ENCODE measurements around the gene MRPL4. TPM values are rescaled to one million over a fixed set of nuclear protein-coding genes. Genes with fewer than 3 reads are reported as not detected.

MRPL4 gene
- total and polyA plus RNA-seq, 10 of the 15 experiments (the other 5 are each of a cell fraction or from before 2014, with no cell fraction given), result 0.79 to 221 (median 112) TPM

GRCh38 chr19:10271543-10272086, 19.6 kb downstream of the MRPL4 start (continued):
- TF ChIP-seq JUNB (IDR thresholded peaks at IDR 0.05), result no peak
- TF ChIP-seq, protein P1, sequence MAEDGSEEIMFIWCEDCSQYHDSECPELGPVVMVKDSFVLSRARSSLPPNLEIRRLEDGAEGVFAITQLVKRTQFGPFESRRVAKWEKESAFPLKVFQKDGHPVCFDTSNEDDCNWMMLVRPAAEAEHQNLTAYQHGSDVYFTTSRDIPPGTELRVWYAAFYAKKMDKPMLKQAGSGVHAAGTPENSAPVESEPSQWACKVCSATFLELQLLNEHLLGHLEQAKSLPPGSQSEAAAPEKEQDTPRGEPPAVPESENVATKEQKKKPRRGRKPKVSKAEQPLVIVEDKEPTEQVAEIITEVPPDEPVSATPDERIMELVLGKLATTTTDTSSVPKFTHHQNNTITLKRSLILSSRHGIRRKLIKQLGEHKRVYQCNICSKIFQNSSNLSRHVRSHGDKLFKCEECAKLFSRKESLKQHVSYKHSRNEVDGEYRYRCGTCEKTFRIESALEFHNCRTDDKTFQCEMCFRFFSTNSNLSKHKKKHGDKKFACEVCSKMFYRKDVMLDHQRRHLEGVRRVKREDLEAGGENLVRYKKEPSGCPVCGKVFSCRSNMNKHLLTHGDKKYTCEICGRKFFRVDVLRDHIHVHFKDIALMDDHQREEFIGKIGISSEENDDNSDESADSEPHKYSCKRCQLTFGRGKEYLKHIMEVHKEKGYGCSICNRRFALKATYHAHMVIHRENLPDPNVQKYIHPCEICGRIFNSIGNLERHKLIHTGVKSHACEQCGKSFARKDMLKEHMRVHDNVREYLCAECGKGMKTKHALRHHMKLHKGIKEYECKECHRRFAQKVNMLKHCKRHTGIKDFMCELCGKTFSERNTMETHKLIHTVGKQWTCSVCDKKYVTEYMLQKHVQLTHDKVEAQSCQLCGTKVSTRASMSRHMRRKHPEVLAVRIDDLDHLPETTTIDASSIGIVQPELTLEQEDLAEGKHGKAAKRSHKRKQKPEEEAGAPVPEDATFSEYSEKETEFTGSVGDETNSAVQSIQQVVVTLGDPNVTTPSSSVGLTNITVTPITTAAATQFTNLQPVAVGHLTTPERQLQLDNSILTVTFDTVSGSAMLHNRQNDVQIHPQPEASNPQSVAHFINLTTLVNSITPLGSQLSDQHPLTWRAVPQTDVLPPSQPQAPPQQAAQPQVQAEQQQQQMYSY (CRISPR knock-in tag; IDR thresholded peaks at IDR 0.05), result peak; percentile 22; the same call in 1 of the 2 replicates
- no peak for TF ChIP-seq STAT1 (conservative IDR thresholded peaks at IDR 0.05)
- peak; percentile 52 for TF ChIP-seq CREM (IDR thresholded peaks at IDR 0.05; ENCODE audit: low read depth)
- TF ChIP-seq, protein P2, sequence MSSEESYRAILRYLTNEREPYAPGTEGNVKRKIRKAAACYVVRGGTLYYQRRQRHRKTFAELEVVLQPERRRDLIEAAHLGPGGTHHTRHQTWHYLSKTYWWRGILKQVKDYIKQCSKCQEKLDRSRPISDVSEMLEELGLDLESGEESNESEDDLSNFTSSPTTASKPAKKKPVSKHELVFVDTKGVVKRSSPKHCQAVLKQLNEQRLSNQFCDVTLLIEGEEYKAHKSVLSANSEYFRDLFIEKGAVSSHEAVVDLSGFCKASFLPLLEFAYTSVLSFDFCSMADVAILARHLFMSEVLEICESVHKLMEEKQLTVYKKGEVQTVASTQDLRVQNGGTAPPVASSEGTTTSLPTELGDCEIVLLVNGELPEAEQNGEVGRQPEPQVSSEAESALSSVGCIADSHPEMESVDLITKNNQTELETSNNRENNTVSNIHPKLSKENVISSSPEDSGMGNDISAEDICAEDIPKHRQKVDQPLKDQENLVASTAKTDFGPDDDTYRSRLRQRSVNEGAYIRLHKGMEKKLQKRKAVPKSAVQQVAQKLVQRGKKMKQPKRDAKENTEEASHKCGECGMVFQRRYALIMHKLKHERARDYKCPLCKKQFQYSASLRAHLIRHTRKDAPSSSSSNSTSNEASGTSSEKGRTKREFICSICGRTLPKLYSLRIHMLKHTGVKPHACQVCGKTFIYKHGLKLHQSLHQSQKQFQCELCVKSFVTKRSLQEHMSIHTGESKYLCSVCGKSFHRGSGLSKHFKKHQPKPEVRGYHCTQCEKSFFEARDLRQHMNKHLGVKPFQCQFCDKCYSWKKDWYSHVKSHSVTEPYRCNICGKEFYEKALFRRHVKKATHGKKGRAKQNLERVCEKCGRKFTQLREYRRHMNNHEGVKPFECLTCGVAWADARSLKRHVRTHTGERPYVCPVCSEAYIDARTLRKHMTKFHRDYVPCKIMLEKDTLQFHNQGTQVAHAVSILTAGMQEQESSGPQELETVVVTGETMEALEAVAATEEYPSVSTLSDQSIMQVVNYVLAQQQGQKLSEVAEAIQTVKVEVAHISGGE (CRISPR knock-in tag; IDR thresholded peaks at IDR 0.05), result no peak; the same call in 1 of the 2 replicates
- TF ChIP-seq IKZF1 (conservative IDR thresholded peaks at IDR 0.05), result peak; percentile 93
- no peak; the same call in 1 of the 2 replicates for TF ChIP-seq POLR2AphosphoS2 (IDR thresholded peaks at IDR 0.05; ENCODE audit: low read depth, low read length)
- no peak for TF ChIP-seq YBX1 (IDR thresholded peaks at IDR 0.05)
- 0 out of 4 replicates have a peak, but pooled peaks of 1 of the 2 experiments have one; percentile 63 for TF ChIP-seq EP300 (IDR thresholded peaks at IDR 0.05; ENCODE audit: borderline replicate concordance in 1 of 2, control insufficient read depth in 1 of 2, low read depth in 2 of 2, low read length in 2 of 2)
- TF ChIP-seq FOXK2 (IDR thresholded peaks at IDR 0.05), result no peak
- TF ChIP-seq RB1 (IDR thresholded peaks at IDR 0.05; ENCODE audit: borderline replicate concordance), result no peak
- peak; percentile 98 for TF ChIP-seq RELA (IDR thresholded peaks at IDR 0.05; ENCODE audit: borderline replicate concordance, partially characterized antibody)
- peak; percentile 96 for TF ChIP-seq SKIL (IDR thresholded peaks at IDR 0.05; ENCODE audit: low read depth, poor library complexity, severe bottlenecking)
- 0 out of 2 replicates have a peak, but pooled peaks have one; percentile 13 for TF ChIP-seq MYB (IDR thresholded peaks at IDR 0.05; ENCODE audit: borderline replicate concordance, low read depth, low read length)
- peak; percentile 60 for TF ChIP-seq MEF2B (IDR thresholded peaks at IDR 0.05; ENCODE audit: partially characterized antibody, poor library complexity, severe bottlenecking)
- peak; percentile 86 for TF ChIP-seq RELB (IDR thresholded peaks at IDR 0.05; ENCODE audit: low read depth)
- TF ChIP-seq IKZF2 (IDR thresholded peaks at IDR 0.05), result peak; percentile 78 to 89; a peak in 3 of 4 replicates
- no peak for TF ChIP-seq ZNF622 (IDR thresholded peaks at IDR 0.05)
- peak; percentile 38; the same call in 1 of the 2 replicates for TF ChIP-seq ZBED1 (IDR thresholded peaks at IDR 0.05; ENCODE audit: borderline replicate concordance)

All from GM12878 (cell line).